Activated CD4-positive, alpha-beta T cell treated with anti-CD3 and anti-CD28 coated beads, Interleukin-2, amount 50 U/mL, for 16 hours (primary cell): ENCODE results near the gene ASMT.
A peak's percentile ranks its signal among the peaks of the same experiment; 100 is the strongest.
"Not testable (repeated sequence)": the region's sequence is repeated elsewhere in the genome, so short reads cannot be mapped to it uniquely, and the experiment has no call there.

ENCODE experiments used
- DNase-seq: peaks from one replicate; pipeline ENCODE4 v3.0.0-alpha.2; 2020

The ASMT gene

GRCh38 chrX:1614927-1615326 is at the start of gene ASMT:
Gene ASMT, plus strand, starts transcription at chrX:1615059. Its CDS starts 141 bp downstream, at chrX:1615200.
- no peak for DNase-seq

GRCh38 chrX:1574181-1574580 is 40.7 kb upstream of the ASMT start:
- DNase-seq: not testable (repeated sequence)

- DNase-seq: peak; percentile 41
Measured at GRCh38 chrX:1576201-1576992, 38.5 kb upstream of the ASMT start.

GRCh38 chrX:1577845-1578244 is 37.0 kb upstream of the ASMT start:
- no peak for DNase-seq

- no peak for DNase-seq
Measured at GRCh38 chrX:1578511-1579173, 36.2 kb upstream of the ASMT start.

GRCh38 chrX:1581132-1581531 is 33.7 kb upstream of the ASMT start:
- DNase-seq: peak; percentile 86

- peak; percentile 92 for DNase-seq
Measured at GRCh38 chrX:1582686-1583437, 32.0 kb upstream of the ASMT start.

GRCh38 chrX:1584237-1585011 is 30.4 kb upstream of the ASMT start:
- no peak for DNase-seq

GRCh38 chrX:1587161-1587560 is 27.7 kb upstream of the ASMT start:
- no peak for DNase-seq

GRCh38 chrX:1589356-1590130 is 25.3 kb upstream of the ASMT start:
- DNase-seq: no peak

GRCh38 chrX:1591102-1591862 is 23.6 kb upstream of the ASMT start, which contains the start of gene AKAP17A:
Gene AKAP17A, plus strand, starts transcription at chrX:1591604. Its CDS starts 1,859 bp downstream, at chrX:1593463.
- peak; percentile 99 for DNase-seq

- DNase-seq: no peak
Measured at GRCh38 chrX:1591863-1592469, 22.9 kb upstream of the ASMT start.

- peak; percentile 32 for DNase-seq
Measured at GRCh38 chrX:1592470-1593142, 22.3 kb upstream of the ASMT start.

GRCh38 chrX:1593286-1594271 is 21.3 kb upstream of the ASMT start:
- DNase-seq: no peak

- no peak for DNase-seq
Measured at GRCh38 chrX:1595711-1596060, 19.2 kb upstream of the ASMT start.

GRCh38 chrX:1596676-1597344 is 18.0 kb upstream of the ASMT start:
- DNase-seq: no peak

GRCh38 chrX:1597345-1598020 is 17.4 kb upstream of the ASMT start:
- no peak for DNase-seq
